Measurements from ENCODE around the gene CNTN4. TPM values are rescaled to one million over a fixed set of nuclear protein-coding genes. Genes with fewer than 3 reads are reported as not detected.

The CNTN4 gene
- total and polyA plus RNA-seq, 2 of the 8 experiments (the other 6 are each of a cell fraction or from before 2014, with no cell fraction given): 0.41 to 2.2 TPM

GRCh38 chr3:2156244-2156847 lies 57.7 kb downstream of the CNTN4 start:
- Histone ChIP-seq H3K14ac (ENCODE audit: insufficient read length) (no peak overlapping the region), H2AK5ac (ENCODE audit: low read depth, low read length) (no peak overlapping the region), H3K4ac (replicated peaks; ENCODE audit: insufficient read length, low read depth, low read length) (no peak overlapping the region), H2BK12ac (ENCODE audit: low read depth, low read length) (no peak overlapping the region), H3K9me3 (ENCODE audit: insufficient read depth in 2 of 2, low read depth in 1 of 2, low read length in 1 of 2) (no peaks in the 10 kb centered on the region), H2BK20ac (ENCODE audit: low read length) (no peak overlapping the region), H3K27me3 (replicated peaks in 1 of 4; ENCODE audit: control insufficient read depth in 3 of 4, extremely low read depth in 1 of 4, insufficient read depth in 3 of 4, low read length in 3 of 4) (peaks cover 0 to 3% (median 0%) of the 10 kb centered on the region in 4 experiments; a peak in 2 of 7 replicates), H3K27ac (ENCODE audit: low read depth, low read length) (no peak overlapping the region), H3K9ac (replicated peaks in 1 of 4; ENCODE audit: extremely low read depth in 1 of 4, low read depth in 3 of 4, low read length in 3 of 4) (no peak overlapping the region), H3K23me2 (ENCODE audit: low read depth, low read length) (no peaks in the 10 kb centered on the region), H4K20me1 (replicated peaks in 1 of 2; ENCODE audit: control insufficient read depth in 1 of 2, insufficient read depth in 2 of 2, low read length in 2 of 2) (no peaks in the 10 kb centered on the region), H3K36me3 (ENCODE audit: control insufficient read depth in 2 of 4, insufficient read depth in 4 of 4, low read length in 3 of 4) (no peaks in the 10 kb centered on the region), H2BK15ac (ENCODE audit: low read length) (no peak overlapping the region), H3K79me1 (ENCODE audit: low read depth, low read length) (no peaks in the 10 kb centered on the region), H3K23ac (ENCODE audit: insufficient read length) (no peak overlapping the region), H2BK5ac (ENCODE audit: low read depth, low read length) (no peak overlapping the region), H3K4me2 (ENCODE audit: insufficient read depth in 1 of 2, low read depth in 2 of 2, low read length in 2 of 2) (no peak overlapping the region), H4K8ac (ENCODE audit: extremely low read depth, insufficient read depth, low read length) (no peak overlapping the region), H3K4me3 (ENCODE audit: extremely low read depth in 1 of 4, insufficient read depth in 2 of 4, low read depth in 3 of 4, low read length in 4 of 4) (no peak overlapping the region), H3K18ac (ENCODE audit: extremely low read depth, low read length) (no peak overlapping the region), H4K91ac (replicated peaks; ENCODE audit: insufficient read length, low read length) (no peak overlapping the region), H4K5ac (ENCODE audit: insufficient read length, low read depth, low read length) (no peak overlapping the region), H2AFZ (ENCODE audit: low read length) (peak overlapping the region; percentile 92), H2BK120ac (replicated peaks; ENCODE audit: low read depth, low read length) (no peak overlapping the region), H3K79me2 (ENCODE audit: control insufficient read depth in 1 of 2, insufficient read depth in 2 of 2, low read length in 2 of 2) (no peaks in the 10 kb centered on the region), H3K4me1 (replicated peaks in 1 of 4; ENCODE audit: control insufficient read depth in 3 of 4, insufficient read depth in 4 of 4, low read length in 3 of 4) (no peaks in the 10 kb centered on the region), H3K56ac (replicated peaks; ENCODE audit: insufficient read length, low read depth, low read length) (no peak overlapping the region)
- ChIA-PET CTCF (ENCODE audit: partially characterized antibody) (interaction anchor here (0.6 to 2.7 kb wide), 32 partner anchors 11 to 1526 kb away, joined by 3 to 23 read pairs (median 3); no protein-coding TSS in a partner anchor), POLR2A (ENCODE audit: partially characterized antibody) (no interaction called here)
- TF ChIP-seq BCL11A (IDR thresholded peaks at IDR 0.05; ENCODE audit: low read depth in 2 of 2, low read length in 2 of 2): no peak
- TF ChIP-seq CTBP2 (IDR thresholded peaks at IDR 0.05; ENCODE audit: borderline replicate concordance, insufficient read depth, insufficient read length, low read length): no peak
- no peak for TF ChIP-seq ASH2L (IDR thresholded peaks at IDR 0.05; ENCODE audit: low read length)
- TF ChIP-seq EGR1 (IDR thresholded peaks at IDR 0.05; ENCODE audit: borderline replicate concordance, low read depth, low read length): no peak
- peak; percentile 76 to 100 (median 95) for TF ChIP-seq CTCF (IDR thresholded peaks at IDR 0.05; ENCODE audit: control extremely low read depth in 1 of 3, insufficient read depth in 1 of 3, low read depth in 1 of 3, low read length in 3 of 3)
- TF ChIP-seq RXRA (IDR thresholded peaks at IDR 0.05; ENCODE audit: insufficient read depth, low read depth, low read length): no peak
- peak; percentile 37; the same call in 1 of the 2 replicates for TF ChIP-seq MAX (IDR thresholded peaks at IDR 0.05)
- no peak for TF ChIP-seq SP2 (IDR thresholded peaks at IDR 0.05; ENCODE audit: low read length)
- peak; percentile 81 to 83 for TF ChIP-seq RAD21 (IDR thresholded peaks at IDR 0.05 in 1 of 2, conservative IDR thresholded peaks at IDR 0.05 in 1 of 2; ENCODE audit: low read depth in 2 of 2, low read length in 2 of 2)
- no peak for TF ChIP-seq YY1 (IDR thresholded peaks at IDR 0.05; ENCODE audit: low read depth, low read length)
- FAIRE-seq (peak; percentile 88), DNase-seq (ENCODE audit: low read depth in 1 of 2, low spot score in 2 of 2) (peak in 1 of 2 experiments; percentile 80)
- WGBS, 2 experiments (ENCODE audit: extremely low coverage in 1 of 2, insufficient coverage in 1 of 2, insufficient read length in 1 of 2, insufficient replicate concordance in 2 of 2, low coverage in 1 of 2, low lambda C conversion rate in 2 of 2, missing lambda C conversion rate in 1 of 2): 45% methylated on average over 19 of the region's 19 CpGs; no CpG with 5 or more reads in 1 of the 2 experiments
